Tibial artery (tissue), 4 donors: ENCODE results near the gene THRB.

Source experiments
- DNase-seq, 2 donors: peaks; one replicate each; pipeline ENCODE4 v3.0.0-alpha.2; 2019
- H3K27ac ChIP-seq, 2 donors: fragments of 200-600 bp; sonication (generic) in 1 of 2; 1 replicate in 1 of 2; 2 replicates in 1 of 2; pipeline ENCODE4 v1.5.1; 2018 to 2019; ENCODE audit warnings: mild to moderate bottlenecking in 1 of 2
- H3K27me3 ChIP-seq, 2 donors: fragments of 200-600 bp; sonication (generic) in 1 of 2; one replicate each; pipeline versions ENCODE4 v1.5.1 to v1.6.0; 2016 to 2019
- H3K36me3 ChIP-seq, 3 donors: fragments of 200-600 bp; sonication (generic) in 2 of 3; one replicate each; pipeline ENCODE4 v1.5.1; 2016 to 2019; ENCODE audit warnings: mild to moderate bottlenecking in 2 of 3
- H3K4me1 ChIP-seq, 4 donors: fragments of 200-600 bp; sonication (generic) in 2 of 4; 1 replicate in 3 of 4; 2 replicates in 1 of 4; pipeline ENCODE4 v1.5.1; 2016 to 2019
- H3K4me3 ChIP-seq, 2 donors: fragments of 200-600 bp; sonication (generic) in 1 of 2; 1 replicate in 1 of 2; 2 replicates in 1 of 2; pipeline ENCODE4 v1.5.1; 2018 to 2019; ENCODE audit warnings: mild to moderate bottlenecking in 2 of 2
- H3K9me3 ChIP-seq, 3 donors: fragments of 200-600 bp; sonication (generic) in 1 of 3; one replicate each; pipeline ENCODE4 v1.5.1; 2016 to 2019
- CTCF ChIP-seq, 2 experiments: fragments of 200-600 bp in 1 of 2; fragments of 450-650 bp in 1 of 2; IDR thresholded peaks; one replicate each; pipeline ENCODE4 v1.5.1; 2017 to 2019; ENCODE audit warnings: antibody characterized with exemption in 2 of 2, mild to moderate bottlenecking in 1 of 2, moderate library complexity in 1 of 2
- intact Hi-C: fragments of 100-400 bp; cut with DNase I; formaldehyde crosslinking; loops from one replicate; pipeline ENCODE4 v1.15.0; 2023; ENCODE audit warnings: low total_unique reads

The THRB gene

GRCh38 chr3:24201301-24201700, 293.3 kb downstream of the THRB start:
- Histone ChIP-seq H3K4me1 (peaks cover 0 to 16% (median 0%) of the 10 kb centered on the region in 4 donors), H3K27me3 (no peaks in the 10 kb centered on the region), H3K36me3 (peaks cover 0 to 6% (median 0%) of the 10 kb centered on the region in 3 donors), H3K4me3 (no peak overlapping the region), H3K9me3 (no peaks in the 10 kb centered on the region), H3K27ac (no peak overlapping the region)
- intact Hi-C loops: no loop called here
- DNase-seq: no peak
- no peak for TF ChIP-seq CTCF (IDR thresholded peaks at IDR 0.05)

GRCh38 chr3:24199775-24200247, 294.8 kb downstream of the THRB start:
- intact Hi-C loops: no loop called here
- no peak for TF ChIP-seq CTCF (IDR thresholded peaks at IDR 0.05)
- H3K27ac ChIP-seq: no peak overlapping the region

DNA sequence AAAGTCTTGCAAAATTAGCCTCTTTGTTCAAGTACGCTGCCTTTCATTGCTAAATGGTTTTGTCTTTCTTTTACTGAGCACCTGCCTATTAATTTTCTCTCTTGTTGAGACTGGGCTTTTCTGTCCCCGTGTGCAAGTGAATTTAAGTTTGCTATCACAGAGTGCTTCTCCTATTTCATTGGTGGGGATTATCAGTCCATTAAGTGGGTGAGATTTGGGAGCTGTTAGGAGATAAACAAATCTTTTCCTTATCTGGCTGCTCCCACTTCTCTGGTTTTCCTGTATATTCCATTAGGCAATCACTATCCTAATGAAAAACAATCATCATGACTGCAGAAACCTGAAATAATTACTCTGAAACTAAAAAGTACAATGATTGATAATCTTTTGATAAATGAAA, 295.4 kb downstream of the THRB start:
- intact Hi-C loops: no loop called here
- Histone ChIP-seq H3K27ac (no peak overlapping the region), H3K27me3 (no peaks in the 10 kb centered on the region), H3K9me3 (no peaks in the 10 kb centered on the region), H3K4me1 (peaks cover 0 to 23% (median 0%) of the 10 kb centered on the region in 4 donors), H3K4me3 (no peak overlapping the region), H3K36me3 (peaks cover 0 to 6% (median 0%) of the 10 kb centered on the region in 3 donors)
- no peak for DNase-seq
- TF ChIP-seq CTCF (IDR thresholded peaks at IDR 0.05): no peak

More at GRCh38 chr3:24199775-24200247, 294.8 kb downstream of the THRB start:
- peaks cover 0 to 6% (median 0%) of the 10 kb centered on the region in 3 donors for H3K36me3 ChIP-seq
- no peaks in the 10 kb centered on the region for H3K27me3 ChIP-seq
- peaks cover 0 to 23% (median 0%) of the 10 kb centered on the region in 4 donors for H3K4me1 ChIP-seq
- no peaks in the 10 kb centered on the region for H3K9me3 ChIP-seq
- no peak for DNase-seq
- H3K4me3 ChIP-seq: no peak overlapping the region

GRCh38 chr3:24198728-24199127, 295.9 kb downstream of the THRB start:
- Histone ChIP-seq H3K4me3 (no peak overlapping the region), H3K36me3 (peaks cover 0 to 2% (median 0%) of the 10 kb centered on the region in 3 donors), H3K4me1 (peaks cover 0 to 23% (median 0%) of the 10 kb centered on the region in 4 donors), H3K9me3 (no peaks in the 10 kb centered on the region), H3K27ac (no peak overlapping the region), H3K27me3 (no peaks in the 10 kb centered on the region)
- intact Hi-C loops: no loop called here
- DNase-seq: no peak
- no peak for TF ChIP-seq CTCF (IDR thresholded peaks at IDR 0.05)

- Histone ChIP-seq H3K27me3 (no peaks in the 10 kb centered on the region), H3K36me3 (no peaks in the 10 kb centered on the region), H3K9me3 (no peaks in the 10 kb centered on the region), H3K4me1 (peaks cover 0 to 25% (median under 1%) of the 10 kb centered on the region in 4 donors), H3K27ac (no peak overlapping the region), H3K4me3 (no peak overlapping the region)
- no peak for TF ChIP-seq CTCF (IDR thresholded peaks at IDR 0.05)
- intact Hi-C loops: no loop called here
- no peak for DNase-seq
Measured at GRCh38 chr3:24197809-24198208, 296.8 kb downstream of the THRB start.

- no peak for DNase-seq
Measured at GRCh38 chr3:24196526-24196925, 298.1 kb downstream of the THRB start.

More at GRCh38 chr3:24196526-24196925, 298.1 kb downstream of the THRB start:
- Histone ChIP-seq H3K9me3 (no peaks in the 10 kb centered on the region), H3K4me3 (no peak overlapping the region), H3K27ac (no peak overlapping the region), H3K27me3 (no peaks in the 10 kb centered on the region), H3K36me3 (no peaks in the 10 kb centered on the region), H3K4me1 (peaks cover 0 to 38% (median 11%) of the 10 kb centered on the region in 4 donors)
- intact Hi-C loops: no loop called here
- TF ChIP-seq CTCF (IDR thresholded peaks at IDR 0.05): no peak
